Neuronal stem cell (in vitro differentiated cells): ENCODE measurements around the gene FARP1.

ENCODE experiments used
- DNase-seq: peaks from one replicate; pipeline ENCODE4 v3.0.0-alpha.2; 2013; ENCODE audit warnings: low spot score
- H2AFZ ChIP-seq: one replicate; pipeline ENCODE4 v1.6.1; 2013; ENCODE audit warnings: mild to moderate bottlenecking, low read length, inconsistent platforms
- H2AK5ac ChIP-seq: 2 replicates; pipeline ENCODE4 v1.6.1; 2013; ENCODE audit warnings: low read depth, mild to moderate bottlenecking, inconsistent platforms, low read length, moderate library complexity, mixed read lengths
- H2BK120ac ChIP-seq: 2 replicates; pipeline ENCODE4 v1.6.1; 2013; ENCODE audit warnings: low read depth, mild to moderate bottlenecking, inconsistent platforms, low read length, moderate library complexity, mixed read lengths
- H2BK12ac ChIP-seq: one replicate; pipeline ENCODE4 v1.6.1; 2013; ENCODE audit warnings: low read length, inconsistent platforms
- H2BK15ac ChIP-seq: 2 replicates; pipeline ENCODE4 v1.6.1; 2013; ENCODE audit warnings: mild to moderate bottlenecking, low read length, inconsistent platforms, mixed read lengths
- H2BK5ac ChIP-seq: one replicate; pipeline ENCODE4 v1.6.1; 2013; ENCODE audit warnings: inconsistent platforms, mild to moderate bottlenecking, low read length, moderate library complexity
- H3K14ac ChIP-seq: one replicate; pipeline ENCODE4 v1.6.1; 2013; ENCODE audit warnings: low read length, inconsistent platforms
- H3K18ac ChIP-seq: 2 replicates; pipeline ENCODE4 v1.6.1; 2013; ENCODE audit warnings: low read length, inconsistent platforms
- H3K23ac ChIP-seq: 2 replicates; pipeline ENCODE4 v1.6.1; 2013; ENCODE audit warnings: low read depth, mild to moderate bottlenecking, mixed read lengths, low read length, inconsistent platforms; ENCODE audit not compliant: poor library complexity
- H3K27ac ChIP-seq: replicated peaks from 3 replicates; pipeline ENCODE4 v1.5.1; 2013; ENCODE audit warnings: low read length, inconsistent platforms
- H3K27me3 ChIP-seq, 3 experiments: 2 replicates each; pipeline ENCODE4 v1.6.1; 2013; ENCODE audit warnings: low read length in 3 of 3, mild to moderate bottlenecking in 2 of 3, inconsistent platforms in 1 of 3, low read depth in 1 of 3, mixed read lengths in 1 of 3, moderate library complexity in 1 of 3; ENCODE audit not compliant: control insufficient read depth in 3 of 3, insufficient read depth in 3 of 3
- H3K36me3 ChIP-seq, 2 donors: replicated peaks in 1 of 2; 2 replicates each; pipeline ENCODE4 v1.6.1; 2013; ENCODE audit warnings: low read length in 2 of 2; ENCODE audit not compliant: control insufficient read depth in 2 of 2, insufficient read depth in 2 of 2
- H3K4ac ChIP-seq: 2 replicates; pipeline ENCODE4 v1.6.1; 2013; ENCODE audit warnings: inconsistent platforms, mild to moderate bottlenecking, low read length, moderate library complexity
- H3K4me1 ChIP-seq, 2 donors: 1 replicate in 1 of 2; 2 replicates in 1 of 2; pipeline ENCODE4 v1.6.1; 2013; ENCODE audit warnings: low read length in 2 of 2, low read depth in 1 of 2; ENCODE audit not compliant: control insufficient read depth in 2 of 2, insufficient read depth in 1 of 2
- H3K4me2 ChIP-seq: one replicate; pipeline ENCODE4 v1.6.1; 2013; ENCODE audit warnings: mild to moderate bottlenecking, low read length, inconsistent platforms; ENCODE audit not compliant: insufficient read depth, poor library complexity, severe bottlenecking
- H3K4me3 ChIP-seq, 2 donors: 2 replicates each; pipeline ENCODE4 v1.5.1; 2013; ENCODE audit warnings: low read length in 2 of 2, mild to moderate bottlenecking in 2 of 2, inconsistent platforms in 1 of 2, moderate library complexity in 1 of 2
- H3K79me1 ChIP-seq: one replicate; pipeline ENCODE4 v1.6.1; 2013; ENCODE audit warnings: low read depth, mild to moderate bottlenecking, inconsistent platforms, low read length, moderate library complexity
- H3K9ac ChIP-seq: one replicate; pipeline ENCODE4 v1.6.1; 2013; ENCODE audit warnings: mild to moderate bottlenecking, low read depth, low read length, inconsistent platforms; ENCODE audit not compliant: poor library complexity
- H3K9me3 ChIP-seq, 2 donors: replicated peaks in 1 of 2; 2 replicates each; pipeline versions ENCODE3 to v1.6.1; 2013; ENCODE audit warnings: low read length in 2 of 2, mild to moderate bottlenecking in 2 of 2, inconsistent platforms in 1 of 2, low read depth in 1 of 2, mixed read lengths in 1 of 2, moderate library complexity in 1 of 2; ENCODE audit not compliant: control insufficient read depth in 2 of 2, insufficient read depth in 1 of 2
- H4K8ac ChIP-seq: one replicate; pipeline ENCODE4 v1.6.1; 2013; ENCODE audit warnings: low read depth, mild to moderate bottlenecking, inconsistent platforms, low read length, moderate library complexity
- H4K91ac ChIP-seq: one replicate; pipeline ENCODE4 v1.6.1; 2013; ENCODE audit warnings: low read length, low read depth, mild to moderate bottlenecking, inconsistent platforms; ENCODE audit not compliant: poor library complexity
- WGBS, 2 donors: extraction: QIAGEN DNeasy Blood & Tissue Kit; methylation state at CpG; one replicate each; pipeline ENCODE4 v1.1.7; 2013; ENCODE audit warnings: missing lambda C conversion rate in 2 of 2, mixed read lengths in 1 of 2; ENCODE audit not compliant: insufficient read length in 2 of 2, insufficient replicate concordance in 1 of 2; ENCODE audit errors: extremely low coverage in 2 of 2; 5-methylcytosine and 5-hydroxymethylcytosine counted together

Gene FARP1

DNA sequence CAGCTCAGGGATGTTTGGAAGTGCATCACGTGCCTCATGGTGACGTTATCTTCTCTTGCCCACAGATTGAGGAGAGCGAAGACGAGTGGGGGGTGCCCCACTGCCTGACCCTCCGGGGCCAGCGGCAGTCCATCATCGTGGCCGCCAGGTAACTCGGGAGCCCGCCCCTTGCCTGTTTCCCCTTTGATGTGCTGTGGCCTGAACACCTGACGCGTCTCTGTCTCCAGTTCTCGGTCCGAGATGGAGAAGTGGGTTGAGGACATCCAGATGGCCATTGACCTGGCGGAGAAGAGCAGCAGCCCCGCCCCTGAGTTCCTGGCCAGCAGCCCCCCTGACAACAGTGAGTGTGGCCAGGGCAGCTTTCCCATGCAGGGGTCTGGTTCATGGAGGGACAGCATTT lies 297.0 kb downstream of the FARP1 start:
- no peak overlapping the region for H3K4me3 ChIP-seq
- no peak overlapping the region for H2AFZ ChIP-seq
- no peak overlapping the region for H3K27ac ChIP-seq
- no peak overlapping the region for H3K23ac ChIP-seq
- H3K36me3 ChIP-seq = peaks cover 40 to 93% of the 10 kb centered on the region in 2 donors
- no CpG with 5 or more reads among the region's 16 CpGs for WGBS, 2 donors
- no peaks in the 10 kb centered on the region for H3K4me1 ChIP-seq
- H3K4me2 ChIP-seq = no peak overlapping the region
- H2BK5ac ChIP-seq = no peak overlapping the region
- no peak overlapping the region for H3K9ac ChIP-seq
- H2AK5ac ChIP-seq = no peak overlapping the region
- no peak overlapping the region for H4K8ac ChIP-seq
- no peak overlapping the region for H4K91ac ChIP-seq
- H3K18ac ChIP-seq = no peak overlapping the region
- peaks cover 2% of the 10 kb centered on the region for H3K79me1 ChIP-seq
- no peak for DNase-seq
- H2BK120ac ChIP-seq = no peak overlapping the region
- no peaks in the 10 kb centered on the region for H3K9me3 ChIP-seq
- H3K27me3 ChIP-seq = no peaks in the 10 kb centered on the region
- no peak overlapping the region for H3K4ac ChIP-seq
- no peak overlapping the region for H2BK15ac ChIP-seq
- H2BK12ac ChIP-seq = no peak overlapping the region
- no peak overlapping the region for H3K14ac ChIP-seq

GRCh38 chr13:98440390-98441055 lies 297.6 kb downstream of the FARP1 start:
- H3K36me3 ChIP-seq = peaks cover 37 to 87% of the 10 kb centered on the region in 2 donors
- peaks cover 0 to 1% of the 10 kb centered on the region in 2 donors for H3K4me1 ChIP-seq
- WGBS, 2 donors = no CpG with 5 or more reads among the region's 25 CpGs
- H3K4ac ChIP-seq = no peak overlapping the region
- H3K9ac ChIP-seq = no peak overlapping the region
- H2BK12ac ChIP-seq = no peak overlapping the region
- no peaks in the 10 kb centered on the region for H3K27me3 ChIP-seq
- no peak overlapping the region for H4K91ac ChIP-seq
- H3K9me3 ChIP-seq = no peaks in the 10 kb centered on the region
- no peak overlapping the region for H2BK5ac ChIP-seq
- no peak overlapping the region for H3K14ac ChIP-seq
- H2BK15ac ChIP-seq = no peak overlapping the region
- peak overlapping the region; percentile 43 for H3K23ac ChIP-seq
- no peak overlapping the region for H3K4me2 ChIP-seq
- no peak overlapping the region for H2BK120ac ChIP-seq
- H3K4me3 ChIP-seq = peak overlapping the region in 1 of 2 donors; percentile 56
- H4K8ac ChIP-seq = no peak overlapping the region
- H2AFZ ChIP-seq = no peak overlapping the region
- no peak for DNase-seq
- no peak overlapping the region for H2AK5ac ChIP-seq
- peaks cover 2% of the 10 kb centered on the region for H3K79me1 ChIP-seq
- peak overlapping the region; percentile 7 for H3K18ac ChIP-seq
- no peak overlapping the region for H3K27ac ChIP-seq

GRCh38 chr13:98441056-98441676 lies 298.3 kb downstream of the FARP1 start:
- WGBS, 2 donors = no CpG with 5 or more reads among the region's 21 CpGs
- Histone ChIP-seq H2BK15ac (no peak overlapping the region), H3K18ac (no peak overlapping the region), H4K91ac (no peak overlapping the region), H3K4ac (no peak overlapping the region), H3K27me3 (no peaks in the 10 kb centered on the region), H2BK12ac (no peak overlapping the region), H3K23ac (no peak overlapping the region), H3K9ac (no peak overlapping the region), H2AK5ac (no peak overlapping the region), H4K8ac (no peak overlapping the region), H3K4me3 (no peak overlapping the region), H2BK120ac (no peak overlapping the region), H3K4me1 (peaks cover 0 to 2% of the 10 kb centered on the region in 2 donors), H3K14ac (no peak overlapping the region), H3K79me1 (peaks cover 2% of the 10 kb centered on the region), H2AFZ (no peak overlapping the region), H3K4me2 (no peak overlapping the region), H3K27ac (no peak overlapping the region), H3K36me3 (peaks cover 37 to 86% of the 10 kb centered on the region in 2 donors), H2BK5ac (no peak overlapping the region), H3K9me3 (no peaks in the 10 kb centered on the region)
- DNase-seq = no peak

- Histone ChIP-seq H3K4me2 (no peak overlapping the region), H3K4ac (no peak overlapping the region), H3K27me3 (no peaks in the 10 kb centered on the region), H2AFZ (no peak overlapping the region), H2BK15ac (no peak overlapping the region), H3K27ac (no peak overlapping the region), H3K4me1 (peaks cover 0 to 2% of the 10 kb centered on the region in 2 donors), H3K9me3 (no peaks in the 10 kb centered on the region), H3K79me1 (peaks cover 2% of the 10 kb centered on the region), H3K23ac (no peak overlapping the region), H4K8ac (no peak overlapping the region), H3K4me3 (no peak overlapping the region), H3K18ac (no peak overlapping the region), H3K14ac (no peak overlapping the region), H2BK12ac (no peak overlapping the region), H3K9ac (no peak overlapping the region), H3K36me3 (peaks cover 42 to 87% of the 10 kb centered on the region in 2 donors), H2AK5ac (no peak overlapping the region), H4K91ac (no peak overlapping the region), H2BK120ac (no peak overlapping the region), H2BK5ac (peak overlapping the region; percentile 40)
- no peak for DNase-seq
- WGBS, 2 donors = no CpG with 5 or more reads among the region's 27 CpGs
These were observed 299.7 kb downstream of the FARP1 start for GRCh38 chr13:98442391-98443230.
